Fibroblast of mammary gland (primary cell): ENCODE results near the gene MOB3A.

Source experiments
- DNase-seq: peaks from one replicate; pipeline ENCODE4 v3.0.0-alpha.2; 2010; ENCODE audit warnings: low read depth
- H3K4me3 ChIP-seq: 2 replicates; pipeline ENCODE4 v1.5.1; 2011; ENCODE audit warnings: low read depth, mild to moderate bottlenecking, low read length, moderate library complexity; ENCODE audit not compliant: control insufficient read depth
- TF ChIP-seq, protein P1 (sequence below): conservative IDR thresholded peaks from 2 replicates; pipeline ENCODE4 v1.5.1; 2011; ENCODE audit warnings: low read depth, low read length, inconsistent platforms; ENCODE audit not compliant: control insufficient read depth, insufficient read depth

Gene MOB3A

DNA sequence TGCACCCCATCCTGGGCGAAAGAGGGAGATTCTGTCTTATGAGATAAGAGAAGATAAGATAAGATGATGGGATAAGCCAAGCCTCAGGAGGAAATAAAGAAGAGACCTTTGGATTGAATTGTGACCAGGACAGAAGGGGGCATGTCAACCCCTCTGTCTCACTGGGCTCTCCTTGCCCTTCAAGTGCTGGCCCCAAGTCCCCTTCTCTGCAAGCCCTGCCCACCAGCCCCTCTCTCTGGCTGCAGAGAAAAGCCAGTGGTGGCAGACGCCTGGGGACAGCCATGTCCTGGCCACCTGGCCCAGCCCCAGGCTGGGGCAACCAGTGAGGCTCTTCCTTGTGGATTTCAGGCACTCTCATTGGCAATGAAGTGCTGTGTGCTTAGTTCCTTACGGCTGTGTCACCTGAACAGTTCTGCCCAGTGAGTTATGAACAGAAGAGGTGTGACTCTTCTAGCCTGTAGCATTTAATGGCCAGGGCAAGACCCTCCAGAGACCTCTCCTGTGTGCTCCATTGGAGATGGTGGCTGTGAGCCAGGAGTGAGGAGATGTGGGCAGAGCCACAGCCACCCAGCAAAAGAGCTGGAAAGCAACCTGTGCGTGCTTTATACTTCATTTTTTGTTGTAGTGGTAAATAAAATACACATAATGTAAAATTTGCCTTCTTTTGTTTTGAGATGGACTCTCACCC lies 74.5 kb downstream of the MOB3A start:
- no peak for DNase-seq
- H3K4me3 ChIP-seq: no peak overlapping the region
- TF ChIP-seq, protein P1, sequence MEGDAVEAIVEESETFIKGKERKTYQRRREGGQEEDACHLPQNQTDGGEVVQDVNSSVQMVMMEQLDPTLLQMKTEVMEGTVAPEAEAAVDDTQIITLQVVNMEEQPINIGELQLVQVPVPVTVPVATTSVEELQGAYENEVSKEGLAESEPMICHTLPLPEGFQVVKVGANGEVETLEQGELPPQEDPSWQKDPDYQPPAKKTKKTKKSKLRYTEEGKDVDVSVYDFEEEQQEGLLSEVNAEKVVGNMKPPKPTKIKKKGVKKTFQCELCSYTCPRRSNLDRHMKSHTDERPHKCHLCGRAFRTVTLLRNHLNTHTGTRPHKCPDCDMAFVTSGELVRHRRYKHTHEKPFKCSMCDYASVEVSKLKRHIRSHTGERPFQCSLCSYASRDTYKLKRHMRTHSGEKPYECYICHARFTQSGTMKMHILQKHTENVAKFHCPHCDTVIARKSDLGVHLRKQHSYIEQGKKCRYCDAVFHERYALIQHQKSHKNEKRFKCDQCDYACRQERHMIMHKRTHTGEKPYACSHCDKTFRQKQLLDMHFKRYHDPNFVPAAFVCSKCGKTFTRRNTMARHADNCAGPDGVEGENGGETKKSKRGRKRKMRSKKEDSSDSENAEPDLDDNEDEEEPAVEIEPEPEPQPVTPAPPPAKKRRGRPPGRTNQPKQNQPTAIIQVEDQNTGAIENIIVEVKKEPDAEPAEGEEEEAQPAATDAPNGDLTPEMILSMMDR: no peak
